K562 (cell line): ENCODE data around the gene TMEM138. TPM values are rescaled to one million over a fixed set of nuclear protein-coding genes. Genes with fewer than 3 reads are reported as not detected.

Experiments used
- ATAC-seq: fragments of 200-7000 bp; cut with Tn5 transposase; 3 replicates; pipeline ENCODE4 v1.9.1; 2020; ENCODE audit warnings: moderate library complexity
- BruUV-seq: library from RNA; stranded (reverse); fragments of 400-500 nt; replicated peaks from 2 replicates; lab custom pipeline; 2021; lab: Mats Ljungman, UMichigan
- CTCF ChIA-PET: fragments of 300-600 bp; formaldehyde crosslinking; extraction: SDS; loops from one replicate; lab custom pipeline; 2021; ENCODE audit warnings: low intra/inter-chr PET ratio; lab: Yijun Ruan, JAX
- POLR2A ChIA-PET: fragments of 300-600, 350-650 bp; sonication (Branson Sonifier 250); formaldehyde crosslinking; extraction: SDS; loops from one replicate; lab custom pipeline; 2021; ENCODE audit warnings: antibody characterized with exemption, inconsistent platforms; lab: Yijun Ruan, JAX
- DNase-seq, 4 experiments: peaks; one replicate each; pipeline versions ENCODE4 v3.0.0 to v3.0.0-alpha.2; 2011 to 2018; ENCODE audit warnings: low spot score in 3 of 4, mixed read lengths in 3 of 4; ENCODE audit errors: extremely low read depth in 1 of 4
- FAIRE-seq: peaks from 2 replicates; lab custom pipeline; 2011; peaks lifted over from hg19 to GRCh38; lab: Jason Lieb, UNC
- H2AFZ ChIP-seq: 2 replicates; pipeline ENCODE4 v1.6.0; 2011; ENCODE audit warnings: low read depth, low read length, control low read depth, inconsistent platforms
- H3K27ac ChIP-seq: fragments of 200-600 bp; 3 replicates; pipeline ENCODE4 v1.8.0; 2011; ENCODE audit warnings: low read depth, mild to moderate bottlenecking, control low read depth, inconsistent platforms, low read length, moderate library complexity, mixed read lengths; ENCODE audit errors: extremely low read depth
- H3K27me3 ChIP-seq, 2 experiments: fragments of 300-600 bp in 1 of 2; 2 replicates in 1 of 2; 3 replicates in 1 of 2; pipeline versions ENCODE4 v1.6.0 to v1.8.0; 2011; ENCODE audit warnings: inconsistent platforms in 2 of 2, low read length in 2 of 2, mild to moderate bottlenecking in 1 of 2, mixed read lengths in 1 of 2, moderate library complexity in 1 of 2; ENCODE audit not compliant: control insufficient read depth in 2 of 2, insufficient read depth in 2 of 2
- H3K36me3 ChIP-seq: fragments of 300-600 bp; 3 replicates; pipeline ENCODE4 v1.8.0; 2011; ENCODE audit warnings: mild to moderate bottlenecking, low read length, inconsistent platforms; ENCODE audit not compliant: control insufficient read depth, insufficient read depth
- H3K4me1 ChIP-seq, 2 experiments: fragments of 200-600 bp in 1 of 2; replicated peaks in 1 of 2; 2 replicates in 1 of 2; 3 replicates in 1 of 2; pipeline versions ENCODE4 v1.5.1 to v1.8.0; 2011; ENCODE audit warnings: inconsistent platforms in 2 of 2, low read length in 2 of 2, mild to moderate bottlenecking in 1 of 2, mixed read lengths in 1 of 2, moderate library complexity in 1 of 2; ENCODE audit not compliant: control insufficient read depth in 2 of 2, insufficient read depth in 2 of 2
- H3K4me2 ChIP-seq: 2 replicates; pipeline ENCODE4 v1.6.1; 2011; ENCODE audit warnings: low read length, control low read depth, inconsistent platforms, mixed read lengths; ENCODE audit not compliant: insufficient read depth
- H3K4me3 ChIP-seq: fragments of 200-600 bp; sonication (generic), shearing (Covaris generic); 2 replicates; pipeline ENCODE4 v1.5.1; 2016; ENCODE audit warnings: control low read depth, inconsistent platforms
- H3K79me2 ChIP-seq: fragments of 200-600 bp; 3 replicates; pipeline ENCODE4 v1.8.0; 2011; ENCODE audit warnings: low read length, inconsistent platforms; ENCODE audit not compliant: control insufficient read depth, insufficient read depth
- H3K9ac ChIP-seq, 2 experiments: 2 replicates each; pipeline versions ENCODE4 v1.6.0 to v1.6.1; 2011; ENCODE audit warnings: low read depth in 2 of 2, low read length in 2 of 2, control low read depth in 1 of 2, inconsistent platforms in 1 of 2, mild to moderate bottlenecking in 1 of 2, mixed read lengths in 1 of 2; ENCODE audit not compliant: insufficient read depth in 1 of 2
- H3K9me1 ChIP-seq: one replicate; pipeline ENCODE4 v1.6.0; 2011; ENCODE audit warnings: inconsistent platforms, mild to moderate bottlenecking, low read length, moderate library complexity; ENCODE audit not compliant: control insufficient read depth, insufficient read depth
- H3K9me3 ChIP-seq: replicated peaks from 2 replicates; pipeline ENCODE4 v1.5.1; 2011; ENCODE audit warnings: low read depth, low read length, inconsistent platforms; ENCODE audit not compliant: control insufficient read depth, insufficient read depth
- H4K20me1 ChIP-seq: replicated peaks from 2 replicates; pipeline ENCODE4 v1.6.1; 2011; ENCODE audit warnings: low read length, inconsistent platforms, mixed read lengths; ENCODE audit not compliant: control insufficient read depth, insufficient read depth
- ETV1 ChIP-seq: fragments of 450-650 bp; conservative IDR thresholded peaks from 2 replicates; pipeline ENCODE4 v1.6.1; 2016; ENCODE audit warnings: missing genetic modification characterization, control low read depth, low read depth, missing compliant biosample characterization
- FOXP1 ChIP-seq: sonication (generic); formaldehyde crosslinking; IDR thresholded peaks from 2 replicates; pipeline ENCODE4 v1.8.0; 2022; ENCODE audit warnings: mild to moderate bottlenecking, missing genetic modification reagents
- MCM7 ChIP-seq, 2 experiments: fragments of 450-650 bp; IDR thresholded peaks; 2 replicates each; pipeline ENCODE4 v1.6.1; 2016 to 2018
- MEIS2 ChIP-seq: fragments of 450-650 bp; IDR thresholded peaks from 2 replicates; pipeline ENCODE4 v1.6.1; 2014; ENCODE audit warnings: mild to moderate bottlenecking; ENCODE audit not compliant: partially characterized antibody
- RBM17 ChIP-seq: fragments of 200-400 bp; formaldehyde crosslinking; IDR thresholded peaks from 2 replicates; pipeline ENCODE4 v1.6.1; 2017; ENCODE audit warnings: low read depth, mild to moderate bottlenecking, low read length, borderline replicate concordance
- SNRNP70 ChIP-seq: fragments of 200-400 bp; formaldehyde crosslinking; optimal IDR thresholded peaks from 2 replicates; pipeline ENCODE3; 2017; ENCODE audit warnings: low read depth, low read length
- STAT5A ChIP-seq: IDR thresholded peaks from 2 replicates; pipeline ENCODE4 v1.6.1; 2012; ENCODE audit warnings: low read length, inconsistent platforms, borderline replicate concordance
- TBL1XR1 ChIP-seq, 2 experiments: IDR thresholded peaks; 2 replicates each; pipeline ENCODE4 v1.6.1; 2012; ENCODE audit warnings: improper control_type of control experiment in 2 of 2, low read length in 2 of 2, mild to moderate bottlenecking in 1 of 2
- TRIM28 ChIP-seq: fragments of 450-650 bp; IDR thresholded peaks from 2 replicates; pipeline ENCODE4 v1.6.1; 2017
- USF1 ChIP-seq: sonication (generic); formaldehyde crosslinking; IDR thresholded peaks from 2 replicates; pipeline ENCODE4 v1.9.0; 2022; ENCODE audit warnings: mild to moderate bottlenecking, missing genetic modification reagents
- ZC3H8 ChIP-seq: fragments of 450-650 bp; IDR thresholded peaks from 2 replicates; pipeline ENCODE4 v1.6.1; 2017
- ZNF316 ChIP-seq: fragments of 450-650 bp; IDR thresholded peaks from 2 replicates; pipeline ENCODE4 v1.6.1; 2016
- ZNF561 ChIP-seq: fragments of 450-650 bp; formaldehyde crosslinking; conservative IDR thresholded peaks from 2 replicates; pipeline ENCODE4 v1.4.0; 2020; ENCODE audit warnings: mild to moderate bottlenecking, moderate library complexity
- ZSCAN32 ChIP-seq: fragments of 450-650 bp; formaldehyde crosslinking; IDR thresholded peaks from 2 replicates; pipeline ENCODE4 v1.4.0; 2020; ENCODE audit warnings: mild to moderate bottlenecking, moderate library complexity
- WGBS: fragments of 100-300 bp; shearing (Covaris generic); methylation state at CpG from one replicate; pipeline ENCODE4 v1.1.6; 2016; ENCODE audit warnings: low coverage, mixed read lengths; ENCODE audit not compliant: insufficient coverage; ENCODE audit errors: missing lambda C conversion rate; 5-methylcytosine and 5-hydroxymethylcytosine counted together
- in situ Hi-C: fragments of 300-500 bp; cut with MboI; formaldehyde crosslinking; loops from 4 replicates; pipeline ENCODE4 v1.15.0; 2018; ENCODE audit warnings: inconsistent platforms, mixed read lengths
- intact Hi-C: fragments of 100-400 bp; cut with micrococcal nuclease; formaldehyde crosslinking; loops from 2 replicates; pipeline ENCODE4 v1.14.2; 2022
- polyA plus RNA-seq, 8 experiments: library from polyadenylated mRNA; depleted of rRNA in 4 of 8; stranded (reverse) in 5 of 8; unstranded in 3 of 8; fragments of >200 nt; fragmentation: Nextera tagmentation in 2 of 8; fragmentation: Illumina TruSeq in 1 of 8; extraction: Ambion mirVana in 2 of 8; extraction: Trizol in 1 of 8; gene quantifications; 2 replicates each; pipeline versions ENCODE4 v1.2.1 to v1.2.3, GENCODE V29; 2011 to 2014; ENCODE audit warnings: inconsistent platforms in 1 of 8, missing spikeins in 1 of 8
- total RNA-seq, 7 experiments: library from RNA; depleted of rRNA in 6 of 7; stranded (reverse); fragments of >200 nt in 6 of 7; fragmentation: Illumina TruSeq in 2 of 7; extraction: Trizol in 2 of 7; gene quantifications; 2 replicates each; pipeline versions ENCODE4 v1.2.1 to v1.2.3, GENCODE V29; 2011 to 2021; ENCODE audit warnings: low replicate concordance in 1 of 7
- TF ChIP-seq, protein P1 (sequence below): fragments of 150-350 bp; conservative IDR thresholded peaks from 2 replicates; pipeline ENCODE4 v1.6.1; 2014; ENCODE audit warnings: low read length

The TMEM138 gene
- total and polyA plus RNA-seq, 9 of the 15 experiments (the other 6 are each of a cell fraction or from before 2014, with no cell fraction given), result 23.2 to 168 (median 63.1) TPM

- H4K20me1 ChIP-seq, result no peaks in the 10 kb centered on the region
- ATAC-seq (no peak), DNase-seq (no peak), FAIRE-seq (no peak)
- no peak overlapping the region for H3K4me3 ChIP-seq
- H3K27me3 ChIP-seq, result no peaks in the 10 kb centered on the region
- no peak overlapping the region for H3K27ac ChIP-seq
- 90% methylated on average over 4 of the region's 4 CpGs for WGBS
- H3K9me3 ChIP-seq, result no peaks in the 10 kb centered on the region
- peaks cover 3% of the 10 kb centered on the region for H3K9me1 ChIP-seq
- H3K4me1 ChIP-seq, result peaks cover 35 to 37% of the 10 kb centered on the region in 2 experiments
- ChIA-PET POLR2A (no interaction called here), CTCF (interaction anchor here (0.7 kb wide), 1 partner anchor 11 kb away, joined by 3 read pairs; no protein-coding TSS in a partner anchor)
- intact Hi-C loops (no loop called here), in situ Hi-C loops (no loop called here)
- H3K36me3 ChIP-seq, result peaks cover 36% of the 10 kb centered on the region; the same call in 2 of the 3 replicates
- H3K79me2 ChIP-seq, result peaks cover 25% of the 10 kb centered on the region
- H3K4me2 ChIP-seq, result no peak overlapping the region
- TF ChIP-seq USF1 (CRISPR knock-in tag) (no peak), ZC3H8 (no peak), MCM7 (IDR thresholded peaks at IDR 0.05) (no peak), ZNF316 (no peak), RBM17 (no peak), STAT5A (no peak), FOXP1 (CRISPR knock-in tag) (no peak), ETV1 (no peak), SNRNP70 (no peak), MEIS2 (no peak), TBL1XR1 (IDR thresholded peaks at IDR 0.05; ENCODE audit: low read length in 2 of 2) (no peak), TRIM28 (no peak), ZNF561 (CRISPR knock-in tag) (no peak), ZSCAN32 (CRISPR knock-in tag) (no peak)
- TF ChIP-seq, protein P1, sequence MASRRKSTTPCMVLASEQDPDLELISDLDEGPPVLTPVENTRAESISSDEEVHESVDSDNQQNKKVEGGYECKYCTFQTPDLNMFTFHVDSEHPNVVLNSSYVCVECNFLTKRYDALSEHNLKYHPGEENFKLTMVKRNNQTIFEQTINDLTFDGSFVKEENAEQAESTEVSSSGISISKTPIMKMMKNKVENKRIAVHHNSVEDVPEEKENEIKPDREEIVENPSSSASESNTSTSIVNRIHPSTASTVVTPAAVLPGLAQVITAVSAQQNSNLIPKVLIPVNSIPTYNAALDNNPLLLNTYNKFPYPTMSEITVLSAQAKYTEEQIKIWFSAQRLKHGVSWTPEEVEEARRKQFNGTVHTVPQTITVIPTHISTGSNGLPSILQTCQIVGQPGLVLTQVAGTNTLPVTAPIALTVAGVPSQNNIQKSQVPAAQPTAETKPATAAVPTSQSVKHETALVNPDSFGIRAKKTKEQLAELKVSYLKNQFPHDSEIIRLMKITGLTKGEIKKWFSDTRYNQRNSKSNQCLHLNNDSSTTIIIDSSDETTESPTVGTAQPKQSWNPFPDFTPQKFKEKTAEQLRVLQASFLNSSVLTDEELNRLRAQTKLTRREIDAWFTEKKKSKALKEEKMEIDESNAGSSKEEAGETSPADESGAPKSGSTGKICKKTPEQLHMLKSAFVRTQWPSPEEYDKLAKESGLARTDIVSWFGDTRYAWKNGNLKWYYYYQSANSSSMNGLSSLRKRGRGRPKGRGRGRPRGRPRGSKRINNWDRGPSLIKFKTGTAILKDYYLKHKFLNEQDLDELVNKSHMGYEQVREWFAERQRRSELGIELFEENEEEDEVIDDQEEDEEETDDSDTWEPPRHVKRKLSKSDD, result no peak
- no TSS peak for BruUV-seq
- peak overlapping the region in 1 of 2 experiments; percentile 18; a peak in 1 of 4 replicates for H3K9ac ChIP-seq
- no peak overlapping the region for H2AFZ ChIP-seq
Measured at GRCh38 chr11:61356706-61357105, 5.5 kb upstream of the TMEM138 start.
